NK-92 (cell line): ENCODE measurements around the gene INTS7.
A peak's percentile ranks its signal among the peaks of the same experiment; 100 is the strongest.
"Not testable (repeated sequence)": the region's sequence is repeated elsewhere in the genome, so short reads cannot be mapped to it uniquely, and the experiment has no call there.

Source experiments
- DNase-seq: peaks from one replicate; lab custom pipeline; 2025; ENCODE audit not compliant: unreplicated experiment; lab: John Stamatoyannopoulos, UW

INTS7 gene

GRCh38 chr1:212035835-212036605 is 663 bp upstream of the INTS7 start:
- no peak for DNase-seq

DNA sequence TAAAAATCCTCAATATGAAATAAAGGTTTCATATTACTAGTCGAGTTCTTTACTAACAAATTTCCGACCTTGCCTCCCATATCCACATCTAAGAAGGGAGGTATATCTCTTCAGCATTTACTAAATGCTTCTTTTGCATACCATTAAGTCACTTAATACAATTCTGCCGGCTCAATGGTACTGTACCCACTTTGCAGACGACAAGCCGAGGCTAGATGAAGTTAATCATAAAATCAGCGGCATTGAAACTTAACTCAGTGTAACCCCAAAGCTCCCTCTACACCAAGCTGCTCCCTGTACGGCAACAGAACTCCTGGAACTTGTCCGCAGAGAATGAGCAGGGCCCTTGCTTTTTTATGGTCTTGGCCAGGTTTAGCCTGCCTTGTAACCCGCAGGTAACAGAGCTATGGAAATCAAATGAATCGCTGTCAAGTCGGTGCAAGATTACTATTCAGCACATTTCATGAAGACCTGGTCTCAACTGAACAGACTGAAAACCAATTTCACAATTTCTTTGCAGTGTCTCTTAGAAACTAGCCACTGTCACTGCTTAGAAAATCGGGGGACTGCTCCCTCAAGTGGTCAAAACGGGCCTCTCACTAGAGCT is 738 bp downstream of the INTS7 start:
- DNase-seq, result no peak

DNA sequence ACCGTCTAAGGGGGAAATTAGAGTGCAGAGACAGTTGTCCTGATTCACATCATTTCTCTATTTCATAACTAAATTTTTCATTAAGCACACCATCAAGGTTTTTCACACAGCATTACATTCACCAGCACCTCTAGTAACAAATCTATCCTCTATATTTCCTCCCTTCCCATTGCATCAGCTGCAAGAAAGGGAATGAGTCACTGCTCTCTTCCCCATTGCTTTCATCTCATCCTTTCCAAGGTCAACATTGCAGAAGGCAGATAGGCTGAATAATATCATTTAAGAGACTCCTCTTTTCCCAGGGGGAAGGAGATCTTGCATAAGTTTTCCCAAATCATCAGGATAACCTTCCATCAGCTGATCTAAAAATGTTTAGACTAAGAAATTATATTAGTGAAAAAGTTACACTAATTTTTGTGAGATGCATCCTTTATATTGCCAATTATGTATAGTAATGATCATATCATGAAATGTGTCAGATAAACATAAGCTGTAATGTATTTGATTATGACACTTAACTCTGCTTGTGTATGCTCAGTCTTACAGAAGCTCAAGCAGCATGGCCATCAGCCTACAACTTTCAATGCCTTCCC is 4.3 kb downstream of the INTS7 start:
- no peak for DNase-seq

GRCh38 chr1:212027727-212028126 is 7.6 kb downstream of the INTS7 start:
- DNase-seq, result not testable (repeated sequence)

- DNase-seq, result no peak
Observed at GRCh38 chr1:212024469-212025149, 10.7 kb downstream of the INTS7 start.

DNA sequence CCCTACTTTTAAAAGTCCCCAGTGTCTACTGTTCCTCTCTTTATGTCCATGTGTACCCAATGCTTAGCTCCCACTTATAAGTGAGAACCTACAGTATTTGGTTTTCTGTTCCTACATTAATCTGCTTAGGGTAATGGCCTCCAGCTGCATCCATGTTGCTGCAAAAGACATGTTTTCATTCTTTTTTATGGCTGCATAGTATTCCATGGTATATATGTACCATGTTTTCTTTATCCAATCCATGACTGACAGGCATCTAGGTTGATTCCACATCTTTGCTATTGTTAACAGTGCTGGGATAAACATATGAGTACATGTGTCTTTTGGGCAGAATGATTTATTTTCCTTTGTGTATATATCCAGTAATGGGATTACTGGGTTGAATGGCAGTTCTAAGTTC is 12.4 kb downstream of the INTS7 start:
- not testable (repeated sequence) for DNase-seq

GRCh38 chr1:212021563-212021962 is 13.8 kb downstream of the INTS7 start:
- DNase-seq, result no peak

GRCh38 chr1:212020975-212021374 is 14.4 kb downstream of the INTS7 start:
- DNase-seq, result no peak

DNA sequence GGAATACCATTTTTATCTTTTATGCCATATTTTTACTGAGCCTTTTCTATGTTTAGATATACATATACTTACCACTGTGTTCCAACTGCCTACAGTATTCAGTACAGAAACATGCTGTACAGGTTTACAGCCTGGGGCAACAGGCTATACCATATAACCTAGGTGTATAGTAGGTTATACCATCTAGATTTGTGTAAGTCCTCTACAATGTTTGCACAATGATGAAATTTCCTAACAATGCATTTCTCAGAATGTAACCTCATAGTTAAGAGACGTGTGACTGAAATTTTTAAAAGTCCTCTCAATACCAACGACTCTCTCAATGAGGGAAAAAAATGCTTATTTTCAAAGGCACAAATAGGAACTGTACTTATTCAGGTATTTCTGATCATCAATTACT is 21.7 kb downstream of the INTS7 start:
- DNase-seq, result no peak

DNA sequence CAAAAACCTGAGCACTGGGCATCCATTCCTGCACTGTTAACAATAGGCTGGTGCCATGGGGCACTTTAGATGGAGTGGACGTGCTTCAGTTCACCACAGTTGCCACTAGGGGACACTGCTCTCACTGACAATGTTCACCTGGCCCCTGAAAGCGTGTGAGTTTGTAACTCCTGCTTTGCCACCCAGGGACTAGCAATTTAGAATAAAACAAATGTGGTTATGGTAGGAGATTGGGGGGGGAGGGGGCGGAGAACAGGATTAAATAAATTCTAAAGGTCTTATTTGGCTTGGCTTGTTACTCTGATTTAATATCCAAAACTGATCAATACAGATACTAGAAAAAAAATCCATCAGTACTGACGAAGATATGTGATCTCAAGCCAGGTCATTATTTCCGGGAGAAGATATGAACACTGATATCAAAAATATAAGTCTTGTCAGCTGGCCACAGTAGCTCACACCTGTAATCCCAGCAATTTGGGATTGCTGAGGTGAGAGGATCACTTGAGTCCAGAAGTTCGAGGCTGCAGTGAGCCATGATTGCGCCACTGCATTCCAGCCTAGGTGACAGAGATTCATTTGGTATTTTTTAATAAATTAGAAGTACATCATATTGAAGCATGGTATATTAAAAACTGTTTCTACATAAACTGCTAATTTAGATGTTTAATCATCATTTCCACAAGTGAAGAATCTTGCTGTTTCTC is 23.2 kb downstream of the INTS7 start:
- peak; percentile 24 for DNase-seq

- DNase-seq, result no peak
Observed at GRCh38 chr1:212010004-212010403, 25.4 kb downstream of the INTS7 start.

DNA sequence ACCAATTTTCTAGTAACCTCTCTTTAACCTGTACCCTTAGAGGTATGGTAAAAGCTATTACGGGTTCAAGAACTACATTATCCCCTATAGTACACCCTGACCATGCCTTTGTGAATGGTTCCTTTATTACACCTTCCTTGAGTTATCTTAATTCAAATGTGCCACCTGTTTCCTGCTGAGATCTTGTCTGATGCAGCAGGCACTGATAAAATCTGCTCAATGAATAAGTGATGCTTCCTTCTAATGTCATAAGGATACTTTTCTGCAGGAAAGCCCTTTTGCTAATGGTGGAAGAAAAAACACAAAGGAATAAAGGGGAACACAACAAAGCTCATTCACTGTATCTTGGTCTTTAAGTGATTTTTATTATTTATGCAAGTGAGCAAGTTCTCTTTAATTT is 25.8 kb downstream of the INTS7 start:
- DNase-seq, result no peak

DNA sequence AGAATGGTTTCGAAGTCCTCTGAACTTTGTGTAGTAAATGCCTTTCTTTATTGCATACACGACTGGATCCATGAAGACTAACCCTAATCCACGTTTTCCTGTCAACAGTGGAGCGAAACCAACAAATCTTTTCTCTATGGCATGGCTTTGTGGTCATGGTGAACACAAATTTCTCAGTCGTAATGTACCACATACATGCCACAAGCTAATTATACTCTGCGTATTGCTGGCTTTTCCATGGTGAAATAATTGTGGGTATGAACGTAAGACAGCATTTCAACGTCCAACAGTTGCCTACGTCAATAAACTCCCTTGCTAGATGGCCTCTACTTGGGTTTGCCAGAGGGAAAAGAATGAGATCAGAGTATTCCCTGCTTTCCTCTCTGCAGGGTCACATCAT is 27.5 kb downstream of the INTS7 start:
- no peak for DNase-seq

- DNase-seq, result no peak
Observed at GRCh38 chr1:212007178-212007577, 28.2 kb downstream of the INTS7 start.

GRCh38 chr1:212004895-212005608 is 30.3 kb downstream of the INTS7 start:
- DNase-seq, result no peak

DNA sequence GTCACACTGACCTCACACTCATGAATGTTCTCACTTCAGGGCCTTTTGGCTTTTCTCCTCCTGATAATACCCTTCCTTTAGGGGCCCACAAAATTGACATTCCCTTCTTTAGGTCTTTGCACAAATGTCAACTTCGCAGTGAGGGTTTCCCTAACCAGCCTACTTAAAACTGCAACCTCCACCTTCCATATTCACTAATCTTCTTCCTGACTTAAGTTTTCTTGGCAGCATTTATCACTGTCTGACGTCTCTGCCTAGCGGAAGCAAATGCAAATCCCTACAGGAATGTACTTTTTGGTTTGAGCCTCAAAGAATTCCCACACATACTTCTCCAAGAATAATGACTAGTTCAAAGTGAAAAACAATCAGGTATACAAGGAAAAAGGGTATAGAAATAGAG is 32.8 kb downstream of the INTS7 start:
- no peak for DNase-seq

DNA sequence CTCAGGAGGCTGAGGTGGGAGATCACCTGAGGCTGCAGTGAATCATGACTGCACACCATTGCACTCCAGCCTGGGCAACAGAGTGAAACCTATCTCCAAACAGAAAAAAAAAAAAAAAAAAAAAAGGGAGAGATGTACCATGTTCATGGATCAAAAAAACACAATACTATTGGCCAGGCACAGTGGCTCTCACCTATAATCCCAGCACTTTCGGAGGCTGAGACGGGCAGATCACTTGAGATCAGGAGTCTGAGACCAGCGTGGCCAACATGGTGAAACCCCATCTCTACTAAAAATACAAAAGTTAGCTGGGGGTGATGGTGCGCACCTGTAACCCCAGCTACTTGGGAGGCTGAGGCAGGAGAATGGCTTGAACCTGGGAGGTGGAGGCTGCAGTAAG is 37.9 kb downstream of the INTS7 start:
- DNase-seq, result not testable (repeated sequence)

- DNase-seq, result no peak
Observed at GRCh38 chr1:211991695-211992094, 43.7 kb downstream of the INTS7 start.

DNA sequence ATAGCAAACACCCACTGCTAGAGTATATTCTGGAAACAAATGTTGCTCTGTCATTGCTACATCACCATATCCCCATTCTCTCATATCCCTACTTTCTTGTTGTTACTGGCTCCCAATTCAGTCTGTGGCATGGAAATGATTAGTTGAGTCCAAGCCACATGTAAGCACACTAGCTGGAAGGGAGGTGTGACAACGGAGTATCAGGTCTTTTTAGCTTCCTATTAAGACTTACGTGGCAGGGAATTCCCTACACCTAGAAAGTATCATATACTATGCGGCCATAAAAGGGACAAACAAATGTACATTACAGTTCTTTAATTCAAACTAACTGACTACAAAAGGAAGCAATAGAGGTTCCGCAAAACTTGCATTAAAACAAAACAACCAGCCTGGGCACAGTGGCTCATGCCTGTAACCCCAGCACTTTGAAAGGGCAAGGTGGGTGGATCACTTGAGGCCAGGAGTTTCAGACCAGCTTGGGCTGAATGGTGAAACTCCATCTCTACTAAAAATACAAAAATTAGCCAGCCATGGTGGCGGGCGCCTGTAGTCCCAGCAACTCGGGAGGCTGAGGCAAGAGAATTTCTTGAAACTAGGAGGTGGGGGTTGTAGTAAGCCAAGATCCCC is 48.6 kb downstream of the INTS7 start:
- no peak for DNase-seq
